GM18907 (cell line): ENCODE results near the gene SPART.
A peak's percentile ranks its signal among the peaks of the same experiment; 100 is the strongest.
"Not testable (repeated sequence)": the region's sequence is repeated elsewhere in the genome, so short reads cannot be mapped to it uniquely, and the experiment has no call there.

Source experiments
- ATAC-seq: cut with Tn5 transposase; IDR thresholded peaks from one replicate; pipeline ENCODE4 v1.9.1; 2021; ENCODE audit warnings: mild to moderate bottlenecking, moderate library complexity; ENCODE audit not compliant: unreplicated experiment

Gene SPART

GRCh38 chr13:36323408-36323807, 22.8 kb downstream of the SPART start:
- ATAC-seq = no peak

- not testable (repeated sequence) for ATAC-seq
Measured at GRCh38 chr13:36319793-36320192, 26.4 kb downstream of the SPART start.

- ATAC-seq = no peak
Measured at GRCh38 chr13:36313047-36313969, 32.9 kb downstream of the SPART start.

GRCh38 chr13:36310417-36311108, 35.6 kb downstream of the SPART start:
- no peak for ATAC-seq

- no peak for ATAC-seq
Measured at GRCh38 chr13:36302289-36302688, 43.9 kb downstream of the SPART start.

GRCh38 chr13:36299469-36299868, 46.7 kb downstream of the SPART start:
- not testable (repeated sequence) for ATAC-seq

GRCh38 chr13:36298535-36299068, 47.6 kb downstream of the SPART start:
- no peak for ATAC-seq

GRCh38 chr13:36297366-36298338, 48.5 kb downstream of the SPART start, which contains the start of gene CCDC169:
Gene CCDC169, minus strand, starts transcription at chr13:36297814. Its CDS starts 95 bp downstream, at chr13:36297719.
- ATAC-seq = peak; percentile 70

GRCh38 chr13:36294096-36294495, 52.1 kb downstream of the SPART start:
- ATAC-seq = no peak

GRCh38 chr13:36293497-36293896, 52.7 kb downstream of the SPART start:
- ATAC-seq = no peak

GRCh38 chr13:36288794-36289391, 57.3 kb downstream of the SPART start:
- ATAC-seq = no peak

GRCh38 chr13:36286006-36286405, 60.2 kb downstream of the SPART start:
- ATAC-seq = no peak

- peak; percentile 50 for ATAC-seq
Measured at GRCh38 chr13:36282821-36283432, 63.3 kb downstream of the SPART start.

GRCh38 chr13:36275190-36276002, 70.8 kb downstream of the SPART start:
- ATAC-seq = no peak

- ATAC-seq = no peak
Measured at GRCh38 chr13:36273431-36273830, 72.8 kb downstream of the SPART start.

- no peak for ATAC-seq
Measured at GRCh38 chr13:36261976-36262375, 84.2 kb downstream of the SPART start.

GRCh38 chr13:36261011-36261410, 85.2 kb downstream of the SPART start:
- no peak for ATAC-seq

- no peak for ATAC-seq
Measured at GRCh38 chr13:36259361-36260137, 86.6 kb downstream of the SPART start.
